RWPE1 (cell line): ENCODE results near the gene SIAH2.

Experiments
- CTCF ChIA-PET: fragments of 350-600 bp; sonication (Branson Sonifier 250); formaldehyde crosslinking; extraction: SDS; loops from one replicate; lab custom pipeline; 2021; lab: Yijun Ruan, JAX
- POLR2A ChIA-PET: fragments of 400-600 bp; formaldehyde crosslinking; extraction: SDS; loops from one replicate; lab custom pipeline; 2020; ENCODE audit warnings: antibody characterized with exemption; ENCODE audit not compliant: low non-redundant PET; lab: Yijun Ruan, JAX
- DNase-seq: peaks from one replicate; pipeline ENCODE4 v3.0.0; 2012; ENCODE audit warnings: low spot score
- H3K27ac ChIP-seq: fragments of 450-650 bp; 2 replicates; pipeline ENCODE4 v1.5.1; 2017
- CTCF ChIP-seq: fragments of 450-650 bp; conservative IDR thresholded peaks from 2 replicates; pipeline ENCODE4 v1.5.1; 2017; ENCODE audit warnings: low read depth, mild to moderate bottlenecking

The SIAH2 gene

DNA sequence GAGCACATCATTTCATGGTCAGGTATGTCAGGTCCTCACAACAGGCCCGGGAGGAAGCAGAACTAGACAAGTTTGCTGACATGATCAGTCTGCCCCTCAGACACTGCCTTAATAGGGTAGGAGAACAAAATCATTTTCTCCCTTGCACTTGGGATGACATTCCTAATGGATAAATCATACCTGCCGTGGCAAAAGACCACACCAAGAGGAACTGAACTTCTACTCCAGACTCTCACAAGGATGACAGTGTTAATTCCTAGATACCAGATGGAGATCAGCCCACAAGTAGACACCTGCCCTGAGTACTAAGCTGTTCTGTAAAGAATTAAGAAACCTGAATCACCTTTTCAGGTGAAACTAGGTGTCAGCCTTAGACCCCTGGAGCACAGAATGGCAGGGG, 19.5 kb downstream of the SIAH2 start:
- POLR2A ChIA-PET = no interaction called here
- peak overlapping the region; percentile 7; the same call in 1 of the 2 replicates for H3K27ac ChIP-seq
- DNase-seq = peak; percentile 82
- no peak for TF ChIP-seq CTCF
- CTCF ChIA-PET = no interaction called here

DNA sequence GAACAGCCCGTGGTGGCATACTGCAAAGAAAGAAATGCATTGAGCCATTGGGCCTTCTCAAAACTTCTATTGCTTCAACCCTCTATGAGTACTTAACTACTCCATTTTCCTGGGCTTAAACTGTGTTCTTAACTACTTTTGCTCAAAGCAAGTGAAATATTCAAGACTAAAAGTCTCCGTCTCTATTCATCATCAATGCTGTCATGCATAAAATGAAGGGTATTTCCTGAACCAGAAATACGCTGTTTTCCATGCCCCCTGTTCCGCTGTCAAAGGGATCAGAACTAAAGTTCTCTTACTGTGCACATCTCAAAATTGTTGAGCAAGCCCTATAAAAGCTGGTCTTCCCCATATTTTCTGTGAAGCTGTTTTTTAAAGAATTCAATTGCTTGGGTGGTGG, 20.3 kb downstream of the SIAH2 start:
- ChIA-PET CTCF (no interaction called here), POLR2A (no interaction called here)
- H3K27ac ChIP-seq = no peak overlapping the region

GRCh38 chr3:150742141-150742523, 20.8 kb downstream of the SIAH2 start:
- ChIA-PET CTCF (no interaction called here), POLR2A (no interaction called here)
- no peak overlapping the region for H3K27ac ChIP-seq
- TF ChIP-seq CTCF = no peak
- DNase-seq = no peak

More for the DNA sequence above, 20.3 kb downstream of the SIAH2 start:
- DNase-seq = no peak
- TF ChIP-seq CTCF = no peak

- H3K27ac ChIP-seq = no peak overlapping the region
- ChIA-PET CTCF (no interaction called here), POLR2A (no interaction called here)
- no peak for TF ChIP-seq CTCF
- DNase-seq = no peak
Measured at GRCh38 chr3:150741497-150742140, 21.4 kb downstream of the SIAH2 start.

- POLR2A ChIA-PET = no interaction called here
- no peak for TF ChIP-seq CTCF
- DNase-seq = no peak
- CTCF ChIA-PET = no interaction called here
- H3K27ac ChIP-seq = no peak overlapping the region
Measured at GRCh38 chr3:150740733-150741496, 22.1 kb downstream of the SIAH2 start.

DNA sequence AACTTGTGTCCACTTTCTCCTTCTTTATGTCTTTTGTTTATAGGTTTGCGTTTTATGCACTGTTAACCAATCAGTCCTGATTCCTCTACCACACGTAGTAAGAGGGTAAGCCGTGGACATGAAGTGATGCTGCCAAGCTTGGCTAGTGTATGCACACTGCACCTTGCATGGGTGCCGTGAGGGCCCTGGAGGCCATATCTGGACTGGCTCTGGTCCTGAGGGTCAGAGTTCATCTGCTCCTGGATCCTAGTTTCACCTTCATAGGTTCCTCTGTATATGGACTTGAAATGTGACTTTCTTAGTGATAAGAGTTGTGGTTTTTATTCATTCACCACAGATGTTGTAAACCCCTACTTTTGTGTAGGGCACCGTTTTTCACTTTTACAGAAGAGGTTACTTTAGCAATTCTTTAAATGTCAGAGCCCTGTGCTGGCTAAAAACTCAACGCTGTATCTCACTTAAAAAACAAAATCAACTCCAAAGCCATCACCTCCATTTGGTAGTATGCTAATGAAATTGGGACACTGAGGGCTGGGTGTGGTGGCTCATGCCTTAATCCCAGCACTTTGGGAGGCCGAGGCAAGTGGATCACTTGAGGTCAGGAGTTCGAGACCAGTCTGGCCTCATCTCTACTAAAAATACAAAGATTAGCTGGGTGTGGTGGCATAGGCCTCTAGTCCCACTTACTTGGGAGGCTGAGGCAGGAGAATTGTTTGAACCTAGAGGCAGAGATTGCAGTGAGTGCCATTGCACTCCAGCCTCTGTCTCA, 22.9 kb downstream of the SIAH2 start:
- H3K27ac ChIP-seq = no peak overlapping the region
- TF ChIP-seq CTCF = no peak
- DNase-seq = no peak
- POLR2A ChIA-PET = no interaction called here
- CTCF ChIA-PET = no interaction called here
